GM15510 (cell line): ENCODE data around the gene ADCY9.

ENCODE experiments used
- POLR2A ChIP-seq: IDR thresholded peaks from 3 replicates; pipeline ENCODE4 v1.6.1; 2011; ENCODE audit warnings: borderline replicate concordance; ENCODE audit not compliant: insufficient read length; ENCODE audit errors: extremely low read depth

ADCY9 gene

DNA sequence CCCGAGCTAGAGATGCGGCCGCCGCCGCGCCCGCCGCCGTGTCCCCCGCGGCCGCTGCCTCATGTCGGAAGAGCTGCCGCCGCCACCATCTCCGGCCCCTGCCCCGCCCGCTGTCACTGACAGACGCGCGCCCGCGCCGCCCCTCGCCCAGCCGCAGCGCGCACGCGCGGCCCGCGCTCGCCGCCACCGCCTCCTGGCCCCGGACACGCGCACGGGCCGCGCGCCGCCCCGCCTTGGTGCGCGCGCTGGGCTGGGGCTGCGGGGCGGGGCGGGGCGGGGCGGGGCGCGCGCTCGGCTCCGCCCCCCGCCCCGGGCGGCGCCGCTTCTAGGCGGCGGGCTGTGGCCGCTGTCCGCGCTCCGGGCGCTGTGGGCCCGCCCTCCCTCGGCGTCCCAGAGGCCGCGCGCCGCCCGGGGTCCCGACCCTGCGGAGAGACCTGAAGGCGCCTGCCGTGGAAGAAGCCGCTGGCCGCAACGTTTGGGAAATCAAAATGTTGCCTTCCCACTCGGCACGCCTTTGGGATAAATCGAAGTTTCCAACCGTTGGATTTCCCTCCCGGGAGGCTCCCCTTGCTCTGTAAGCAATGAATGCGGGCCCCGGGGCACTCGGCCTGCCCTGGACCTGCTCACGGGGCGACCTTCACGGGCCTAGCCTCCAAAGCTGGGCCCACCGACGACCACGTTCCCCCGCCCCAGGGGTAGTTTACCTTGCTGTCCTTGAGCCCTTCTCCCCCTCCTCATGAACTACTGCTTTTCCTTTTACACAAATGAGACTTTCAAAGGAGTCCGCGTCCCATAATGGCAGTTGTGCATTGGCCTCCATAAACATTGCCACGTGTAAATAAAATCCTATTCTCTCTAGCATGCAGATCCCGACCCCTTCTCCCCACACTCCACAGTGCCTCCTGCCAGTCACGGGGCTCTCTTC, at the start of gene ADCY9:
TSS of gene ADCY9 (minus strand) at position 118 of the 925 bp plus-strand sequence. CDS start 1,000 bp downstream, outside the sequence.
- TF ChIP-seq POLR2A, result no peak

DNA sequence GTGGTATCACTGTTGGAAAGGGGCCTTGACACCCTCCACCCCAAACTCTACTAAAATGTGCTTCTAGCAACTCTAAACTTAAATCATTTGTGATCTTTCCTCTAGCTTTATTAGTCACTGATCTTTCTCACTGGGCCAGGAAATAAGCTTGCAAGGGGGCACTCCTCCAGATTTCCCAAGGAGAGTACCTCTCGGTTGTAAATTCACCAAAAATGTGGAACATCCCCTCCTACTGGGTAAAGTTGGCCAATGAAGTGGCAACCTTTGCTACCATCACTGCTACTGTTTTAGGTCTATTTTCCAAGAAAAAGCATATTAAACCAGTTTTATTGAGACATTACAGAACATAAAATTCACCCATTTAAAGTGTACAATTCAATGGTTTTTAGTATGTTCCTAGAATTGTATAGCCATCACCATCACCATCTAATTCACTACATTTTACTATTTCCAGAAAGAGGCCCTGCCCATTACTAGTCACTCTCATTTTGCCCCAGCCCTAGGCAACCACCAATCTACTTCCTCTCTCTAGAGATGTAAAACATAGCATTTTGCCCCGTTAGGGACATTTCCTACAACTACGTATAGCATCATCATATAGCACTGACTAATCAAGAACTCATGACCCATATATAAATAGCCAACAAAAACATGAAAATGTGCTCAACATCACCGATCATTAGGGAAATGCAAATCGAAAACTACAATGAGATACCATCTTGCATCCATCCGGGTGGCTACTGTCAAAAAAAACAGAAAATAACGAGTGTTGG, 44.6 kb upstream of the ADCY9 start:
- no peak for TF ChIP-seq POLR2A

DNA sequence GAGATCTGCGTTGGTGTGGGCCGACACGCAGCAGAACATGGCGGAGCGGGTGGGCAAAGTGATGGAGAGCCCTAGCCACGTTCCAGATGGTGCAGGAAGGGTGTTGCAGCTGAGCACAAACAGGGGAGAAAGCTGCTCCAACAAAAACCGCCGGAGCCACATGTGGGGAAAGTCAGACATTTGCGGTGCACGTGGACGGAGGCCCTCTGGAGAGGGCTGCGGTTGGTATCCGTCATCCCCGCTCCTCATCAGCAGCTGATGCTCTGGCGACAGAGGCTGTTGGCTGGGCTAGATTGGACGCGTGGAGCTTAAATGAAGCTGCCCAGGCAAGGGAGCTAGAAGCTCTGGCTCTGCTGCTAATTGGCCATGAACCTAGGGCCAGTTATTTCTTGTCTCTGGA, 43.5 kb upstream of the ADCY9 start:
- TF ChIP-seq POLR2A, result no peak

DNA sequence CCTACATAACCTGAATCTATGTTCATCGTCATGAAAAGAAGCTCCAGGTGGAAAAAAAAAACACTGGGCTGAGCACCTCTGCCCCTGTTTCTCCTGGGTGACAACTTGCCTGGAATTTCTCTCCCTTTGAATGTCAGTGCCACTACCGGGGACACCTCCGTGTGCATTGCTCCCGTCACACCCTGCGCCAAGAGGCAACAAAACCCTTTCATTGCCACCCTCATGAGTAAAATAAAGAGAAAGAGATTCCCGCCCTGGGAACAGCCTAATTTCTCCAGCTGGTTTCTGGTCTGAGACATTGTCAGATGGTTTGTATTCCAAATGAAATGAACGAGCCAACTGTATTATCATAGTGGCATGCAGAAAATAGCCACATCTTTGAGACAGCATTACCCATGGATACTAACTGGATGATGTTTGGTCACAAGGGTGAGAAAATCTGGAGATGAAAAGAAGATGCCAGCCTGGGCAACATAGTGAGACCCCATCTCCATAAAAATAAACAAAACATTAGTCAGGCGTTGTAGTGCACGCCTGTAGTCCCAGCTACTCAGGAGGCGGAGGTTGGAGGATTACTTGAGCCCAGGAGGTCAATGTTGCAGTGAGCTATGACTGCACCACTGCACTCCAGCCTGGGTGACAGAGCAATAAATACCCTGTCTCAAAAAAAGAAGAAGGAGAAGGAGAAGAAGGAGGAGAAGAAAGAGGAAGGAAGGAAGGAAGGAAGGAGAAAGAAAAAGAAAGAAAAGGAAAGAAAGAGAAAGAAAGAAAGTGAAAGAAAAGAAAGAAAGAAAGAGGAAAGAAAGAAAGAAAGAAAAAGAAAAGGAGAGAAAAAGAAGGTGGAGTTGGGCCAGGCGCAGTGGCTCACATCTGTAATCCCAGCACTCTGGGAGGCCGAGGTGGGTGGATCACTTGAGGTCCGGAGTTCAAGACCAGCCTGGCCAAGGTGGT, 42.2 kb upstream of the ADCY9 start:
- TF ChIP-seq POLR2A, result no peak

DNA sequence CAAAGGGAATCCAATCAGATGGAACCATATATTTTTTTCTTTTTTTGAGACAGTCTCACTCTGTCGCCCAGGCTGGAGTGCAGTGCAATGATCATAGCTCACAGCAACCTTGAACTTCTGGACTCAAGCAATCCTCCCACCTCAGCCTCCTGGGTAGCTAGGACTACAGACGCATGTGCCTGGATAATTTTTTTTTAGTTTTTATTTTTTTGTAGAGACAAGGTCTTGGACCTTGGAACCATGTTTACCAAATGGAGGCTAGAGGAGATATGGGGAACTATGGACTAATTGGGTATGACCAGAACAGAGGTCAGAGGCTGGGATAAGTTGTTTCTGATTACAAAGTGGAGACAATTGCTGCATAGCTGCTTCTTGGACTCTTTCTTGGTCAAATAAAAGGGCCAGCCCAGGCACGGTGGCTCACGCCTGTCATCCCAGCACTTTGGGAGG, 41.2 kb upstream of the ADCY9 start:
- TF ChIP-seq POLR2A, result no peak

DNA sequence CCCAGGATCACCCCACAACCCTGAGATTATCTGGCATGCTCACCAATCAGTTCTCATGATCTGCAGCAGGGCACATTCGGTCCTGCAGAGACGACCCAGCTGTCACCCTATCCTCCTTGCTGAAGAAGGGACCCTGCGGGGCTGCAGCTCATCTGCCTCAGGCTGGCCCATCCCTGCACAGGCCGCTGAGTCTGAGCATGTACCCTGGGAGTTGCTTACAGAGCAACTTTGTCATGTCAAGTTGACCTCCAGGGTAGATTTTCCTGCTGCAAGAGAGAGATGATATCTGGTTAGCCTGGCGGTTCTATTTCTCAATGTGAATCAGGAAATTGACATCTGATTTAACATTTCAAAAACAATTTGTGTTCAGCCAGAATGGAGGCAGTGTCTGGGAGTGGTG, 36.0 kb upstream of the ADCY9 start:
- no peak for TF ChIP-seq POLR2A

DNA sequence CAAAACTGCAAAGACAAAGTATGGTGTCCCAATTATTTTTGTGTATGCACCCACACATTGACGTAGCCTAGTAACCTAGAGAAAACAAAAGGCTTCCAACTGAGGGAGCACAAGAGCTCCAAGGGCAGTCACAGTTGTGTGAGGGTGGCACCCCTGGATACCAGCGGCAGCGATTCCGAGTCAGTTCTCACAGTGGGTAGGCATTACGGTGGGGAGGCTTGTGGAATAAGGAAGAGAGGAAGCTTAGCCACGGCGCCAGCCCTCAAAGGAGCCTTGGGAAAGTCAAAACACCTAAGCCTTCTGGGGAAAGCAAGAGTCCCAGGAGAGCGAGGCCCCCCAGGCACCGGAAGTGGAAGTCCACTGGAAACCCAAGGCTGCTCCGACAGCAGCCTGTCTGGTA, 31.0 kb upstream of the ADCY9 start:
- no peak for TF ChIP-seq POLR2A

DNA sequence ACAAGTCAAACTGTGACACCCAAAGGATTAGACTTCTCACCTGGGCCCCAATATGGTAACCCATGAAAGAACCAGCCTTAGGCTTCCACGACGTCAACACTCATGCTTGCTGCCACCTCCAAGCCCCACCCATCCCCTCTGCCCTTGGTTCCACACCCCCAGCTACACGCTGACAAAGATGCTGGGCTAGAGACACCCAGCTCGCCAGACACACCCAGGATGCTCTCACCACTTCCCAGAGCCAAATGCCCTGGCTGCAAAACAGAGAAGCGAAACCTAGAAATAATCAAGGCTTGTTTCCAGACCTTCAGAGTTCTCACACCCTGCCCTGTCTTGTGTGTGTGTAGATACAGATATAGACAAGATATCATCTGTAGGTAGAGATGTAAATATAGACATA, 26.0 kb upstream of the ADCY9 start:
- no peak for TF ChIP-seq POLR2A

DNA sequence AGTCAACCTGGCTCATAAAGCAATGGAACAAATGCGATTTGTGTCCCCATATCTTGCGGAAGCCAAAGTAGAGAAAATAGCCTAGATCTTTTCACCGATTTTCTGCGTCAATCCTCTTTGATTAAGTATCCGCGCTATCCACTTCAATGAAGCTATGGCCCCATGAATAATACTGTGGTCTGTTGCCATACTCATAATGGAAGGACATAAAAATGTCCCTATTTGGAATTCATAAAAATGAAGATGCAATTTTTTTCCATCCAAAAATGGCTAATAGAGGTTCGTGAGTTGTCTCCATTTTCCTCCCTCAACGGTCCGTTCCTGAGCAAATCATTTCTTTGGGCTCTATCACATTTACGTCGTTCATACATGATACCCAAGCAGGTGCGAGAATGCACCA, 25.4 kb upstream of the ADCY9 start:
- no peak for TF ChIP-seq POLR2A

DNA sequence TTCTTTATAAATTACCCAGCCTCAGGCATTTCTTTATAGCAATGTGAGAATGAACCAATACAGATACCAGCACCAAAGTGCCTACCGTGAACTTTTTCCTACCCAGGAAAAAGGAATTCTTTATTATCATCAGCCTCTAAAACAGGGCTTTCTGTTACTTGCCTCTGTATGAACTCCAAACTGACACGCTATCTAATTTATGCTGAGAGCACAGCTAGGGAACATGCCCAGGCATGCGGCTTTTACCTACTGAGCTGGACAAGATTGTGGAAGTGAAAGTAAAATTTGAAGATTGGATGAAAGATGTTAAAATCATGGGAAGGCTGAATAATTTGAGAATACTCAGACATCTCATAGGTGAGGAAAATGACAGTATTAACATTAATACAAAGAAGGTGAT, 24.4 kb upstream of the ADCY9 start:
- no peak for TF ChIP-seq POLR2A

DNA sequence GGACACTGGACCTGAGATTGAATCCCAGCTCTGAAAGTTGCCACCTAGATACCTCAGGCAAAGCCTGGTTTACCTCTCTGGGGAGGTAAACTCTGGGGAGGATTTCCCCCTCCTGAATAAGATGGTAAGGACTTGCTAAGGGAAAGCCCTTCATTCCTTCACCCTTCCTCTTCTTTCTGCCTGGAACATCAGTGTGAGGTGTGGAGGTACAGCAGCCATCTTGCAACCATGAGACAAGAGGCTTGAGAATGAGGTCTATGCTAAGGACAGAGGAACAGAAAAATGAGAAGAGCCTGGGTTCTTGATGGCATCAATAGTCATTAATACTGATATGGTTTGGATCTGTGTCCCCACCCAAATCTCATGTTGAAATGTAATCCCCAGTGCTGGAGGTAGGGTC, 23.7 kb upstream of the ADCY9 start:
- TF ChIP-seq POLR2A, result no peak

DNA sequence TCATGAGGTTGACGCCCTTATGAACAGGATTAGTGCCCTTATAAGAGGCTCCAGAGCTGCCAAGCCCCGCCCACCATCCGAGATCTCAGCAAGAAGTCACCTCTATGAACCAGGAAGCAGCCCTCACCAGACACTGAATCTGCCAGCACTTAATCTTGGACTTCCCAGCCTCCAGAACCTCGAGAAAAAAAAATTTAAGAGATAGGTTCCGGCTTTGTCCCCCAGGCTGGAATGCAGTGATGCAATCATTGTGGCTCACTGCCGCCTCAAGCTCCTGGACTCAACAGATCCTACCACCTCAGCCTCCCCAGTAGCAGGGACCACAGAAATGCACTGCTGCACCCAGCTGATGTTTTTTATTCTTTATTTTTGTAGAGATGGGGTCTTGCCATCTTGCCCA, 22.5 kb upstream of the ADCY9 start:
- no peak for TF ChIP-seq POLR2A

DNA sequence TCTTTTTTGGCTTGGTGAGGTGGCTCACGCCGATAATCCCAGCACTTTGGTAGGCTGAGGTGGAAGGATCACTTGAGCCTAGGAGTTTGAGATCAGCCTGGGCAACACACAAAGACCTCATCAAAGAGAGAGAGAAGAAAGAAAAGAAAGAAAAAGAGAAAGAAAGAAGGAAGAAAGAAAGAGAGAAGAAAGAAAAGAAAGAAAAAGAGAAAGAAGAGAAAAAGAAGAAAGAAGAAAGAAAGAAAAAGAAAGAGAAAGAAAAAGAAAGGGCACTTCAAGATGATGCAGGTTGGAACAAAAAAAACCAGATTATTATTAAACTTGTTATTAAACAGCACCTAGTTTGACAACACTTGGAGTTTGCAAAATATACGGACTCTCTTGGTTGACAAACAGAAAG, 21.2 kb upstream of the ADCY9 start:
- no peak for TF ChIP-seq POLR2A

DNA sequence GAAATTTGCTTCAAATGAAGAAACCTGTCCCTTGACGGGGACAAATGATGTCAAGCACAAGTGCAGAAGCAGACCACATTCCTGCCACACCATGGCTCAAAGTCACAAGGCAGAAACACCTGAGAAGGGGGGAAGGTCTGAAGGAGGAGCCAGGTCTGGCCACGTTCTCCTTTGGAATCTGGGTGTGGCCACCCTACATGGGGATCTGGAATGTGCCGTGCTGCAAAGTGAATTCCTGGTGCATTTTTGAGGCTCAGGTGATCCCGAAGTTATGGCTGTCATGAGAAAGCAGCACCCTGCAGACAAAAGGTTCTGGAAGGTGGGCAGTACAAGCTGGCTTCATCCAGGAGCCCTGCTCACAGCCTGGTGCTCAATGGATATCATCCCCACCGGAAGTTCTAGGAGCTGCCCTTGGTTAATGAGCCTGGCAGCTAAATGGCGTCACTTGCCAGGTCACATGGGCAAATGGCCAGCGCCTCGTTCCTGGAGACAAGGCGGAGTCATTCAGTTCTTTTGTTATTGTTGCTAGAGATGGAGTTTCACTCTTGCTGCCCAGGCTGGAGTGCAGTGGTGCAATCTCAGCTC, 20.1 kb upstream of the ADCY9 start:
- TF ChIP-seq POLR2A, result no peak
